C4-2B (cell line): Measurements from ENCODE around the gene CFAP157.

Experiments used
- H3K27ac ChIP-seq: fragments of 450-650 bp; 2 replicates; pipeline ENCODE4 v1.5.1; 2017
- CTCF ChIP-seq: fragments of 450-650 bp; conservative IDR thresholded peaks from 2 replicates; pipeline ENCODE4 v1.5.1; 2017; ENCODE audit warnings: mild to moderate bottlenecking
- ZFX ChIP-seq: fragments of 450-650 bp; IDR thresholded peaks from 2 replicates; pipeline ENCODE4 v1.6.1; 2017

Gene CFAP157

GRCh38 chr9:127731938-127732337 lies 25.1 kb downstream of the CFAP157 start:
- H3K27ac ChIP-seq: no peak overlapping the region
- no peak for TF ChIP-seq ZFX
- TF ChIP-seq CTCF: no peak

- no peak overlapping the region for H3K27ac ChIP-seq
- TF ChIP-seq ZFX (no peak), CTCF (no peak)
Measured at GRCh38 chr9:127732444-127732843, 25.7 kb downstream of the CFAP157 start.

GRCh38 chr9:127733614-127734013 lies 26.8 kb downstream of the CFAP157 start:
- TF ChIP-seq CTCF (no peak), ZFX (no peak)
- no peak overlapping the region for H3K27ac ChIP-seq

GRCh38 chr9:127734247-127734746 lies 27.5 kb downstream of the CFAP157 start:
- peak overlapping the region; percentile 92 for H3K27ac ChIP-seq
- TF ChIP-seq CTCF (no peak), ZFX (no peak)

GRCh38 chr9:127734747-127735529 lies 28.1 kb downstream of the CFAP157 start, which contains the start of gene TOR2A:
TOR2A (minus strand) TSS chr9:127735294; CDS start chr9:127735270, 24 bp downstream.
- H3K27ac ChIP-seq: peak within 1 kb of the TSS; percentile 92
- TF ChIP-seq CTCF (peak; percentile 94), ZFX (peak; percentile 89; the same call in 1 of the 2 replicates)

GRCh38 chr9:127735530-127736185 lies 28.9 kb downstream of the CFAP157 start:
- TF ChIP-seq CTCF (peak; percentile 39), ZFX (no peak)
- H3K27ac ChIP-seq: peak overlapping the region; percentile 92; the same call in 1 of the 2 replicates

- H3K27ac ChIP-seq: no peak overlapping the region
- TF ChIP-seq ZFX: no peak
- no peak for TF ChIP-seq CTCF
Measured at GRCh38 chr9:127738666-127739065, 31.9 kb downstream of the CFAP157 start.
